ENCODE measurements around the gene CYREN. TPM values are rescaled to one million over a fixed set of nuclear protein-coding genes. Genes with fewer than 3 reads are reported as not detected.
A peak's percentile ranks its signal among the peaks of the same experiment; 100 is the strongest.

The CYREN gene
- total RNA-seq: 43.9 TPM

- peak; percentile 94 for DNase-seq (ENCODE audit: low spot score)
Observed at GRCh38 chr7:135170274-135170997, at the start of gene CYREN. Gene CYREN (minus strand): TSS chr7:135170707. CDS start chr7:135168922, 1,785 bp downstream.

GRCh38 chr7:135217645-135218509 lies 47.4 kb upstream of the CYREN start:
- DNase-seq (ENCODE audit: low spot score): no peak

GRCh38 chr7:135215698-135216097 lies 45.2 kb upstream of the CYREN start:
- DNase-seq (ENCODE audit: low spot score): no peak

GRCh38 chr7:135215180-135215579 lies 44.7 kb upstream of the CYREN start:
- DNase-seq (ENCODE audit: low spot score): no peak

GRCh38 chr7:135213831-135214230 lies 43.3 kb upstream of the CYREN start:
- DNase-seq (ENCODE audit: low spot score): no peak

GRCh38 chr7:135211946-135212685 lies 41.6 kb upstream of the CYREN start:
- DNase-seq (ENCODE audit: low spot score): peak; percentile 35

GRCh38 chr7:135211179-135211945 lies 40.9 kb upstream of the CYREN start, which contains the start of gene WDR91:
Gene WDR91 (minus strand): TSS chr7:135211526. CDS start chr7:135211502, 24 bp downstream.
- peak; percentile 97 for DNase-seq (ENCODE audit: low spot score)

- DNase-seq (ENCODE audit: low spot score): peak; percentile 19
Observed at GRCh38 chr7:135210888-135211178, 40.3 kb upstream of the CYREN start.

GRCh38 chr7:135209225-135209834 lies 38.8 kb upstream of the CYREN start:
- DNase-seq (ENCODE audit: low spot score): no peak

GRCh38 chr7:135208102-135208793 lies 37.7 kb upstream of the CYREN start:
- DNase-seq (ENCODE audit: low spot score): no peak

GRCh38 chr7:135207406-135208101 lies 37.0 kb upstream of the CYREN start:
- no peak for DNase-seq (ENCODE audit: low spot score)

GRCh38 chr7:135206941-135207391 lies 36.5 kb upstream of the CYREN start:
- DNase-seq (ENCODE audit: low spot score): no peak

GRCh38 chr7:135205850-135206249 lies 35.3 kb upstream of the CYREN start:
- no peak for DNase-seq (ENCODE audit: low spot score)

- no peak for DNase-seq (ENCODE audit: low spot score)
Observed at GRCh38 chr7:135204876-135205275, 34.4 kb upstream of the CYREN start.

GRCh38 chr7:135204341-135204749 lies 33.8 kb upstream of the CYREN start:
- no peak for DNase-seq (ENCODE audit: low spot score)

GRCh38 chr7:135201350-135201749 lies 30.8 kb upstream of the CYREN start:
- DNase-seq (ENCODE audit: low spot score): no peak

GRCh38 chr7:135200821-135201331 lies 30.4 kb upstream of the CYREN start:
- no peak for DNase-seq (ENCODE audit: low spot score)

- DNase-seq (ENCODE audit: low spot score): no peak
Observed at GRCh38 chr7:135199439-135199838, 28.9 kb upstream of the CYREN start.

- DNase-seq (ENCODE audit: low spot score): no peak
Observed at GRCh38 chr7:135197906-135198655, 27.6 kb upstream of the CYREN start.
